ENCODE measurements around the gene SSPN.

GRCh38 chr12:26148291-26148690 lies 47.1 kb upstream of the SSPN start:
- TF ChIP-seq CTCF (conservative IDR thresholded peaks at IDR 0.05) (no peak), ZFX (IDR thresholded peaks at IDR 0.05) (no peak)
